NCI-H2107 (cell line): ENCODE data around the gene PIWIL4.

Experiments used
- DNase-seq: peaks from one replicate; lab custom pipeline; 2025; lab: John Stamatoyannopoulos, UW

PIWIL4 gene

GRCh38 chr11:94567181-94567670 lies at the start of gene PIWIL4:
Gene PIWIL4 (plus strand): TSS chr11:94567368. CDS start chr11:94567519, 151 bp downstream.
- no peak for DNase-seq

- DNase-seq: no peak
Measured at GRCh38 chr11:94518300-94518699, 48.9 kb upstream of the PIWIL4 start.

- no peak for DNase-seq
Measured at GRCh38 chr11:94519478-94520084, 47.6 kb upstream of the PIWIL4 start.

GRCh38 chr11:94521684-94522083 lies 45.5 kb upstream of the PIWIL4 start:
- no peak for DNase-seq

GRCh38 chr11:94524341-94524740 lies 42.8 kb upstream of the PIWIL4 start:
- no peak for DNase-seq

- no peak for DNase-seq
Measured at GRCh38 chr11:94525546-94526324, 41.4 kb upstream of the PIWIL4 start.

GRCh38 chr11:94526645-94527438 lies 40.3 kb upstream of the PIWIL4 start:
- no peak for DNase-seq

GRCh38 chr11:94528551-94528950 lies 38.6 kb upstream of the PIWIL4 start:
- DNase-seq: no peak

- DNase-seq: no peak
Measured at GRCh38 chr11:94532211-94532610, 35.0 kb upstream of the PIWIL4 start.

- DNase-seq: no peak
Measured at GRCh38 chr11:94533206-94533605, 34.0 kb upstream of the PIWIL4 start.

GRCh38 chr11:94533696-94534630 lies 33.2 kb upstream of the PIWIL4 start:
- no peak for DNase-seq

- DNase-seq: no peak
Measured at GRCh38 chr11:94536386-94536785, 30.8 kb upstream of the PIWIL4 start.

- no peak for DNase-seq
Measured at GRCh38 chr11:94537031-94537600, 30.1 kb upstream of the PIWIL4 start.

- no peak for DNase-seq
Measured at GRCh38 chr11:94539420-94539819, 27.7 kb upstream of the PIWIL4 start.

- DNase-seq: peak; percentile 61
Measured at GRCh38 chr11:94543695-94544645, 23.2 kb upstream of the PIWIL4 start, which contains the start of gene FUT4. Gene FUT4 (plus strand): TSS chr11:94543921. CDS start chr11:94544134, 213 bp downstream.

GRCh38 chr11:94544646-94545263 lies 22.4 kb upstream of the PIWIL4 start:
- no peak for DNase-seq

- DNase-seq: no peak
Measured at GRCh38 chr11:94545264-94546161, 21.7 kb upstream of the PIWIL4 start.

GRCh38 chr11:94546162-94546470 lies 21.1 kb upstream of the PIWIL4 start:
- no peak for DNase-seq

- DNase-seq: no peak
Measured at GRCh38 chr11:94546886-94547285, 20.3 kb upstream of the PIWIL4 start.
